DLD1 (cell line): ENCODE data around the gene ALG12.
"Not testable (repeated sequence)": the region's sequence is repeated elsewhere in the genome, so short reads cannot be mapped to it uniquely, and the experiment has no call there.

Source experiments
- in situ Hi-C: cut with HindIII; loops from 2 replicates; pipeline ENCODE4 v1.10.0; 2017; ENCODE audit warnings: low sequenced_read_pairs

The ALG12 gene

DNA sequence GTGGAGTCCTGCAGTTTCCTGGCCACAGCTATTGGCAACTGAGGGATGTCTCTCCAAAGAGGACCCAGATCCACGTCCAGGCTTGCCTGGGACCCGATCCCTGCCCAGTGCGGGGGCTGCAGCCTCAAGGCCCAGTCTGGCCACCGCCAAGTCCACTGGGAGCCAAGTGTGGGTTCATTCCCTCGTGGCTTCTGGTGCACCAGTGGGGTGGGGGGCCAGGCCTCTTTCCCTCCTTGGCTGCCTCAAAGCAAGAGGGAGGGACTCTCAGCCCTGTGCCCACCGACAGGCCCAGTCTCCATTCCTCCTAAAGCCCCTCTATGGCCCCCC is 29.0 kb upstream of the ALG12 start:
- in situ Hi-C loops, result no loop called here

DNA sequence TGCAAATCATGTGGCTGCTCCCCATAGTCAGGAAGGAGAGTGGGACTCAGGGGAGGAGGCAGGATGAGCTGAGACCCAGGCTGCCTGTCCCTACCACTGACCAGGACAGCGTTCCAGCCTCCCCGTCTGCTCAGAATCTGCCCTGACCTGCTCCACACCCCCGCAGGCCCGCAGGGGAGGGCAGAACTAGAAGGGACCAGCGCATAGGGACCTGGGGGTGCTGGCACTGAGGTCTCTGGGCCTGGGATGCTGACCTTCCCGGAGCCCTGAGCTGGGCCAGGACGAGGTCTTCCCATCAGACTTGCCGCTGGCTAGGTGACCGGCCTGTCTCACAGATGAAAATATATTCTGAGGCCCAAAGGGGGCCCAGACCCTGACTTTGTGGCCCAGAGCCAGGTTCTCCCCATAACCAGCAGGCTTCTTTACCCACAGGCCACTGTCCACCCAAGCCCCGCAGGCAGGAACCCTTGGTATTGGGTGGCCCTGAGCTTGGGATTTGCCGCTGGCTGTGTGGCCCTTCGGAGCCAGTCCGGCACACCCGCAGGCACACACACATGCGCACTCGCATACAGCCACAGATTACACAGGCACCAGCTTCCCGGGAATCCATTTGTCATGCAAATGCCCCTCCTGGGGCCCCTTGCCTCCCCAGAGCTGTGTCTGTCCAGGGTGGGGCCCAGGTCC is 28.5 kb upstream of the ALG12 start:
- in situ Hi-C loops, result no loop called here

DNA sequence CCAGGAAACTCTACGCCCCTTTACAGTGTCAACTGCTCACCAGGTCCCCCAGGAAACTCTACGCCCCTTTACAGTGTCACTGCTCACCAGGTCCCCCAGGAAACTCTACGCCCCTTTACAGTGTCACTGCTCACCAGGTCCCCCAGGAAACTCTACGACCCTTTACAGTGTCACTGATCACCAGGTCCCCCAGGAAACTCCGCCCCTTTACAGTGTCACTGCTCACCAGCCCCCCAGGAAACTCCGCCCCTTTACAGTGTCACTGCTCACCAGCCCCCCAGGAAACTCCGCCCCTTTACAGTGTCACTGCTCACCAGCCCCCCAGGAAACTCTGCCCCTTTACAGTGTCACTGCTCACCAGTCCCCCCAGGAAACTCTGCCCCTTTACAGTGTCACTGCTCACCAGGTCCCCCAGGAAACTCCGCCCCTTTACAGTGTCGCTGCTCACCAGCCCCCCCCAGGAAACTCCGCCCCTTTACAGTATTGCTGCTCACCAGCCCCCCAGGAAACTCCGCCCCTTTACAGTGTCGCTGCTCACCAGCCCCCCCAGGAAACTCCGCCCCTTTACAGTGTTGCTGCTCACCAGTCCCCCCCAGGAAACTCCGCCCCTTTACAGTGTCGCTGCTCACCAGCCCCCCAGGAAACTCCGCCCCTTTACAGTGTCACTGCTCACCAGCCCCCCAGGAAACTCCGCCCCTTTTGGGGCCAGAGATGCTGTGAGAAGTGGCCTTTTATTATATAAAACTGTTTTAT is 27.0 kb upstream of the ALG12 start:
- in situ Hi-C loops, result not testable (repeated sequence)

DNA sequence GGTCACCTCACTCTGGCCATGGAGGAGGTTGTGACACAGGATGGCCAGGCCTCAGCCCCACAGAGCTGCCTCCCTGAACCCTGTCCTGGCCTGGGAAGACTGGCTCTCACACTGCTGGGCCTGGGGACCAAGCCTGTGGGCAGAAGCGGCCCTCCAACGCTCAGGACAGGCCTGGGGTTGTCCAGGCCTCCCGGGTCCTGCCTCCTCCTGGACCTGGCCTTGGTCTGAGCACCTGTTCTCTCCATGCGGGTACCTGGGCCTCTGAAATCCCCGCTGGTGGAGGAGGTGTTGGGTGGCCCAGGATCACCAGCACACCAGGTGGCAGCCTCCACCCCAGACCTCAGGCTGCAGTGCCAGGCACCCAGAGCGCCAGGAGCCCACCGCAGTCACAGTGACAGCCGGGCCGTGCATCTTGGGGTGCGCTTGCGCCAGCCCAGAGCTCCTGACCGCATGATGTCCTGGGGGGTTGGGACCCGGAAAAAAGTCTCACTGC is 26.2 kb upstream of the ALG12 start:
- in situ Hi-C loops, result no loop called here

DNA sequence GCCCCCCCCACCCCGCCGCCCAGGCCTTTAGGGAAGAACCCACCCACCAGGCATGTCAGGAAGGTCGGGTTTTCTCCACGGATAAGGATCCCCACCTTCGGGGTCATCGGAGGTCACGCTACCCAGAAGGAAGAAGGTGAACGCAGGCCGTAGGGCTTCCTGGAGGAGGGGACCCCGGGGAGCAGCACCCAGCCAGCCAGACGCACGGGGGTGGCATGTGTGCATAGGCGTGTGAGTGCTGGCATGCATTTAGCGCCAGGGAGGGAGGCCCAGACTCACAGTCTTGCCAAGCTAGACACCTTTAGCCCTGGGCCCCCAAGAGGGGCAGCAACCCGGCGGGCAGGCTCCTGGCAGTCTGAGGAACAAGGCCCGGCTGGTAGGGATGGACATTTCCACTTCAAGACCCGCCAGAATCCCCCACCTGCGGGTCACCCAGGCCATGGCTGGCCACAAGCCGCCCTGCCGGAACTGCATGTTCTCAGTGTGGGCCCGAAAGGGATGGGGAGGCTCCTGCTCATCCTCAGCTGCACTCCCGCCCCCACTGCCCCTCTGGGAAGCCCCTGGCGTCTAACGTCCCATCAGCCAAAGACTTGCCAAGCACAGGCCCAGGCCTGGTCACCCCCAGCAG is 25.6 kb upstream of the ALG12 start:
- in situ Hi-C loops, result no loop called here

DNA sequence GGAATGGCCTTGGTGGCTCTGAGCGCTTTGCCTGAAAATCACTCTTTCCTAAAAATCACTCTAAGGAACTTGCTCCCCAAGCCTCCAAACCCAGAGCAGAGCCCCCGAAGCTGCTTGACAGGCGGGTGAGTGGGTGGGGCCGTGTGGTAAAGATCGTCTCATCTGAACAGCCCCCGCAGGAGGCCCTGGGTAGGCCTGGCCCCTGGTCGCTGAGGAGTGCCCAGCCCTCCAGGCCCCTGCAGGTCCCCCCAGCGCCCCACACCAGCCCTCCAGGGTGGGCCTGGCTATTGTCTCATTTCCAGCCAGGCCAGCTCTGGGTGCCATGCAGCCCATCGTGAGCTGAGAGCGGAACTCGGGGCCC is 25.1 kb upstream of the ALG12 start:
- in situ Hi-C loops, result no loop called here

DNA sequence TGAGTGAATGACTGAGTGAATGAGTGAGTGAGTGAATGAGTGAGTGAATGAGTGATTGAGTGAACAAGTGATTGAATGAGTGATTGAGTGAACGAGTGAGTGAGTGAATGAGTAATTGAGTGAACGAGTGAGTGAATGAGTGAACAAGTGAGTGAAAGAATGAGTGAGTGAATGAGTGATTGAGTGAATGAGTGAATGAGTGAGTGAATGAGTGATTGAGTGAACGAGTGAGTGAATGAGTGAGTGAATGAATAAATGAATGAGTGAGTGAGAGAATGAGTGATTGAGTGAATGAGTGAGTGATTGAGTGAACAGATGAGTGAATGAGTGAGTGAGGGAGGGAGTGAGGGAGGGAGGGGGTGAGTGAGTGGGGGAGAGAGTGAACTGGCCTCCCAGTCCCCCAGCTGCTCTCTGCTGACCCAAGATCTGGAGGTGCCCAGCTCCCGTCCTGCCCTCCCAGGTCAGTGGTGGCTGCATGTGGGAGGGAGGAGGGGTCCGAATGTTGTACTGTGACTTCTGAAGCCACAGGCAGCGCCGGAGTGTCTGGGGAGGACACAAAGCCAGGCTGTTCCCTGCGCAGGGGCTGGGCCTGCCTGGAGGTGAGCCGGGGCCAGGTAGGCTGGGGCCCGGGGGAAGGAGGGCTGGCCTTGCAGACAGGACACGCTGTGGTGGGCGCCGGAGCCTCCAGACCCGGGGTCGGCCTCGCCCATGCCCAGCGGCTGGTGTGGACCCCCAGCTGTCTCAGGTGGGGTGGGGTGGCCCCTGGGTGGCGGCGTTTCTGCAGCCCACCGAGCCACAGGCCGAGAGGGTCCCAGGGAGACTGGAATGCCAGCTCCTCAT is 24.5 kb upstream of the ALG12 start:
- in situ Hi-C loops, result no loop called here

DNA sequence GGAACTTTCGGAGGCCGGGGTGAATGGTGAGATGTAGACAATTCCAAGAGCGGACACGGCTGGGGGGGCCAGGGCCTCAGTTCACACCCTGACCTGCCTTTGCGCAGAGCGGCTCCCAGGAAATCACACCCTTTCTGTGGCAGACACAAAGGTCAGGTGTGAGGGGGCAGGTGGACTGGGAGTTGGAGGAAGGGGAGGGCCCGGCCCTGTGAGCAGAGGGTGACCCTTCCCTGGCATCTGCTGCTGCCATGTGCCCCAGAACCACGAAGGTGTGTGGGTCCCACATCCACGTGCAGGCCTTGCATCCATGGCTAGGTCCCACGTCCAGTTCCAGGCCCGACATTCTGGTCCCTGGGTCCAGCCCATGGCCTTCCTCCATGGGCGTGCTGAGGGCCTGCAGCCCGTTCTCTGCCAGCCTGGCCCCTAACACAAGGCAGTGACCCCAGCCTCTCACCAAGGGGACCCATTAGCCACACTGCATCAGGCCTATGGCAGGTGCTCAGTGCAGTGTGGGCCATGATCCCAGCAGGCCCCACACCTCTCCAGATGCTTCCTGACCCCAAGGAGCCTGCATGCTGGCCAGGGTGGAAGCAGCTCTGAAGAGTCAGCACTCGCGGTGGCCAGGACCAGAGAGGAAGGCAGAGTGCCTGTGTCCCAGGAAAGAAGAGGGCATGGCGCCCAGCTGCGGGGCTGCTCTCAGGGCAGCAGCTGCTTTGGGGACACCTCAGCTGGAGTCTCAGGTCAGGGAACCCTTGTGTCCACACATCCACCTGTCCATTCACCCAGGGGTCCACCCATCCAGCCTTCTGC is 23.5 kb upstream of the ALG12 start:
- in situ Hi-C loops, result no loop called here

DNA sequence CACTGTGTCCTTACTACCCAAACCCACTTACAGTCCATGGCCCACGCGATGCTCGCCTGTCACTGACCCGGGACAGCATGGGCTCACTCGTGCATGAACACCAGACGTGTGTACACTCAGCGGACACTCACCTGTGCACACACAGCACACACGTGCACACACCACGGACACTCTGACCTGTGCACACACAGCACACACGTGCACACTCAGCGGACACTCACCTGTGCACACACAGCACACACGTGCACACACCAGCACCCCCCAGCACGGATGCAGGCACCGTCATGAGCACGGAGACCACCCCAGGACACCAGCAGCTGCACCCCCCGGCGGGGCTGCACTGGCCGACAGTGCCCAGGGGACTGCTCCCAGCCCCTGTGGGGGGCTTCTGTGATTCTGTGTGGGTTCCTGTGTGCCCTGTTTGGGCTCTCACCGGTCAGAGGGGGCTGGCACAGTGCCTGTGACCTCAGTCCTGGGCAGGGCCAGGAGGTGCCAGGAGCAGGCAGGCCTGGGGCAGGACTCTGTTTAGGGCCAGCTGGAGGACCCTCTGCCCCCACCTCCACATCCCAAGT is 20.4 kb upstream of the ALG12 start:
- in situ Hi-C loops, result no loop called here

DNA sequence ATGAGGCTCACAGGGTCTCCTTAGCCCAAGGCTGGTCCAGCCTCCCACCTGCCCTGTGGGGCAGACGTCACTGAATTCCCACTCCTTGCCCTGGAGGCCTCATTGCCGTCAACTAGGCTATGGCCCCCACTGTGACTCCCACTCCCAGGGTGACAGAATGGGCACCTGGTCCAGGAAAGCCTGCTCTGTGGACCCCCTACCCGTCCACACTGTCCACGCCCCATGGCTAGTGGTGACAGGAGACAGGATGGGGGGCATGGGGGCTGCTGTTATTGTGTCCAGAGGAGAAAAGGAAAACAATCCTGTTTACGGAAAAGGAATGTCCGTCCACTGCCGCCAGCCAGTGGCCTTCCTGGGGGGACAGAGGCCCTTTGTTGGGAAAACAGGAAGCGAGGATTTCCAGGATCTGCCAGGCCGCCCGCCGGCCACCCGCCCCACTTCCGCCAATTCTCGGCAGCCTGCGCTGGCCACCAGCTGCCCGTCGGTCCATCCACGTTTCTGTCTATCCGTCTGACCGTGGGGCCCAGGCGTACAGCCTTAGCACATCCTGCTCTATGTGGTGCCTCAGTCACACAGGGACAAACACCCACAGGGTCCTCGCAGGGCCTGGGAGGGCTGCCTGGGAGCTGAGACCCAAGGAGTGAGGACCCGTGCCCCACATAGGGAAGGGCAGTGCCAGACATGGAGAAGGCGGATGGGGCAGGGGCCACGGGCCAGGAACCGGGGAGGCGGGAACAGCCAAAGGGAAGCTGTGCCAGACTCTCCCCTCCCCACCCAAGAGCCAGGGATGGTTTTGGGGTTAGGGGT is 19.7 kb upstream of the ALG12 start:
- in situ Hi-C loops, result no loop called here

DNA sequence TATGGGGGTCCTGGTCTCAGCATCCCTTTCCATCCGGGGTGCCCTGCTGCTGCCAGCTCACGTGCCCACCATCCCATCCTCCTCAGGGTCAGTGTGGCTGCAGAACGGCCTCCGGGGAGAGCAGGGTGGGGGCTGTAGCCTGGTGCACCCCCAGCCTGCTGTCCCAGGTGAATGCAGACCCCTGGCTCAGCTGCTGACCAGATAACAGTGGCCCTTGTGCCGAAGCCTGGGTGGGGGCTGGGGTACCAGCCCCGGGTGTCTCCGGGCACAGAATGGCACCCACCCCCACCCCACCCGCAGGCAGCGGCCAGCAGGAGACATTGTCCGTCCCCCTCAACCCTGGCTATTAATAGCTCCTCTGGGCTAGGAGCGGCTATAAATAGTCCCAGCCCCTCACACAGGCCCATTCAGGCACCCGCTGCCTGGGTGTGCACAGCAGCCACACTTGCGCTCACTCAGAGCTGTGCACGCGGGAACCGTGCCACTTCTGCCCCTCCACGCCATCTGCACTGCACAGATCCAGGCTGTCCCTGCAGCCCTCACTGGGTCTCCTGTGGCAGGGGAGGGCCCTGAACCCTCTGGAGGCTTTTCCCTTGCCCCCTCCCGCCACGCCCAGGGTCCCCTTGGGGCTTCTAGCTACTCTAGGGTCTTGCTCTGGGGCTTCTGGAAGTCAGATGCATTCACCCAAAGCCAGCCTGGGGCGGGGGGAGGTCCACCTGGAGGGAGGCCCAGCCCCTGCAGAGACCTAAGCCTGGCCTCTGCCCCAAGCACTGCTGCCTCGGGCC is 18.9 kb upstream of the ALG12 start:
- in situ Hi-C loops, result no loop called here

DNA sequence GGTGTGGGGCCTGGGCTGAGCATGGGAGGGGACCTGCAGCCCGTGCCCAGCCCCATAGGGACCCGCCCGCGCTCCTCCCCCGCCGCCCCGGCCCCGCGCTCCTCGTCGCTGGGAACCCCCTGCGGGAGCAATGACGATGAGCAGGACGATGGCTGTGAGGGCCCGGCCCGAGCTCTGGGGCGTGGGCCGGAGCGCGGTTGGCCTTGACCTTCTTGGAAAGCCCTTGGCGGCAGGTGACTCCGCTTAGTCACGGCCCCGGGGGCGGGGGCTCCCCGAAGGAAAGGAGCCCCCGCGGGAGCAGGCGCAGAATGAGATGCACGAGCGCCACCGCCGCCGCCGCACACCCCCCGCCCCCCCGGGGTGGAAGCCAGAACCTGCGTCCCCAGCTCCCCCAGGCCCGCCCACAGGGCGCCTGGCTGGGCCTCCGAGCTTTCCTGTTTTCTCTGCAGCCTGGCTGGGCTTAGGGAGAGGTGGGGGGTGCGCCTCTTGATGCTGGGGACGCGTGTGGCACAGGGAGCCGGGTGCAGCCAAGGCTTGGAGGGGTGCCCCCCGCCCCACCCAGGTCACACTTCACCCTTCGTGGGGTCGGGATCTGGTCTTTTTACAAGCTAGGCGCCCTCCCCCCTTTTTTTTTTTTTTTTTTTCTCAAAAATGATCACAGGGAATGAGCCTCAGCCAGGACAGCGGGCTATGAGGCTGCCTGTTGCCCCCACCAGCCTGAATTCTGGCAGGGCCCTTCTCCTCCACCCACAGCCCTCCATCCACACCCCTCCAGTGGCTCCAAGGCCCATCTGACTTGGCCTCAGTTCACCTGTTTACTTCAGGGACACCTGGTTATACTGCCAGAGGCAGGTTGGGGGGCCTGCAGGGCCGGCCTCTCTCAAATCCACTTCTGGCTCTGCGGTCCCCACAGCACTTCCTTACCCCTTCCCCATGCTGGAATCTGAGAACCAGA is 18.1 kb upstream of the ALG12 start:
- in situ Hi-C loops, result no loop called here

DNA sequence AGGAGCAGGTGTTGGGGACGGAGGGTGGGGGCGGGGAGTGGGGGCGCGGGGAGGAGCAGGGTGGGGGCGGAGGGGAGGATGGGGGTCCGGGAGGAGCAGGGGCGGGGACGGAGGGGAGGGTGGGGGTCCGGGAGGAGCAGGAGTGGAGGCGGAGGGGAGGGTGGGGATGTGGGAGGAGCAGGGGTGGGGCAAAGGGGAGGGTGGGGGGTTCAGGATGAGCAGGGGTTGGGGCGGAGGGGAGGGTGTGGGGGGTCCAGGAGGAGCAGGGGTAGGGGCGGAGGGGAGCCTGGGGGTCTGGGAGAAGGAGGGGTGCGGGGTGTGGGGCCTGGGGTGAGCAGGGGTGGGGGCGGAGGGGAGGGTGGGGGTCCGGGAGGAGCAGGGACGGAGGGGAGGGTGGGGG is 17.3 kb upstream of the ALG12 start:
- in situ Hi-C loops, result no loop called here

DNA sequence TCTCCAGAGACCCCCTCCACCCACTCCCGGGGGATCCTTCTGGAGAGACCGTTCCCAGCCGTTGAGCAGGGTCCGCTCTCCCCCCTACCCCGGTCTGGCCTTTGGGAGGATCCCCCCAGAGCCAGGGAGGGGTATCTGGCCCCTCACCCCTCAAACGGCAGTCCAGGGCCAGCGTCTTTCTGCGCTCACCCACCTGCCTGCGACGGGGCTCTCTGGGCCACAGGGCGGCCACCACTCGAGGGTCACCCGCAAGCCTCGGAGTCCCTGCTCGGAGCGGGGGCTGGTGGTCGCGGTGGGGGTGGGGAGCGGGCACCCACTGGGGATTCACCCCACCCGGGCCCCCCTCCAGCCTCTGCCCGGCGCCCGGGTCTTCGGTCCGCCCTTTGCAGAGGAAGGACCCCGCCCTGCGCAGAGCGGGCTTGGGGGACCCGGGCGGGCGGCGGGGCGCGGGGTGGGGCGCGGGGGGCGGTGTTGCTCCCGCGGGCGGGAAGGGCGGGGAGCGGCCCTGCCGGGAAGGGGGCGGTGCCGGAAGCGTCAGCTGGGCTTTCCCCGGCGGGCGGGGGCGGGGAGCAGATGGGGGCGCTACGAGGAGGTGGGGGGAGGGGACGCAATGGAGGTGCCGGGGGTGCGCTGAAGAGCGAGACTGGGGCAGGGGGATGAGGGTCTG is 16.8 kb upstream of the ALG12 start:
- in situ Hi-C loops, result no loop called here

DNA sequence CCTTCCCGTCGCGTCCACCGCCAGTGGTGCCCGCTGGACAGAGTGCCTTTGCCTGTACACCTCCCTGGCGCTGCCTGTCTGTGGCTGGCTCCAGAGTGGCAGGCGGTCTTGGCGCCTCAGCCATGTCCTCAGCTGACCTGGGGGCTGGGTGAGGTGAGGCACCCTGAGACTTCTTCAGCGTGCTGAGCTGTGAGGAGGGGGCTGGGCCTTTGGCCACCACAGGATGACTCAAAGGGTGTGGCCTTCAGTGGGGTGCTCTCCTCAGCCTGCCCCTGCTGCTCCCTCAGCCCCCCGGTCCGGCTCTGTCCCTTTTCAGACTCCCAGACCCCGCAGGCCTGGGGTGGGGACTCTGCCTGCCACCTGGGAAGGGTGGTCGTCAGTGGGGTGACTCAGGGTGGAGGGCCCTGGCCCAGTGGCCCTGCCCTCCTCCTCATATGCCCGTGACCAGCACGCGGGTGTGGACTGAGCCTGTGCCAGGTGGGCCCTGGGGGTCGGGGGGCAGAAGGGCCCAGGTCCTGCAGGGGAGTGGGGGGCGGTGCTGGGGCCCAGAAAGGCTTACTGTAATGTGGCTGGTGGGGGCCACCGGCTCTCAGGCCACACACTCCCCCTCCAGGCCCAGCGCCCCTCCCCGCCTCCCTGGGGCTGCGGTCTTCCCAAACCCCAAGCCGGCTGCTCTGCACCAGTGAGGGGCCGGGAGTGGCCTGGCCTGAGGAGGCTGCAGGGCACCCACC is 16.1 kb upstream of the ALG12 start:
- in situ Hi-C loops, result no loop called here
